Stimulated activated CD8-positive, alpha-beta memory T cell treated with anti-CD3 and anti-CD28 coated beads, Interleukin-15, amount 100 ng/mL, for 4 hours (primary cell): ENCODE results near the gene GSC2.

Experiments
- DNase-seq, 2 donors: peaks; one replicate each; pipeline ENCODE4 v3.0.0-alpha.2; 2020; ENCODE audit warnings: low read depth in 2 of 2

GSC2 gene

GRCh38 chr22:19120829-19121630 lies 29.1 kb downstream of the GSC2 start:
- DNase-seq, result no peak

- DNase-seq, result no peak
These were observed 30.1 kb downstream of the GSC2 start for GRCh38 chr22:19119949-19120348.

- no peak for DNase-seq
These were observed 31.7 kb downstream of the GSC2 start for GRCh38 chr22:19118329-19118880.

- DNase-seq, result no peak
These were observed 33.0 kb downstream of the GSC2 start for GRCh38 chr22:19117111-19117512.

- no peak for DNase-seq
These were observed 34.5 kb downstream of the GSC2 start for GRCh38 chr22:19115628-19116027.

- no peak for DNase-seq
These were observed 35.0 kb downstream of the GSC2 start for GRCh38 chr22:19114984-19115552.

- DNase-seq, result no peak
These were observed 36.7 kb downstream of the GSC2 start for GRCh38 chr22:19113429-19113828.

GRCh38 chr22:19111584-19111983 lies 38.5 kb downstream of the GSC2 start:
- no peak for DNase-seq

GRCh38 chr22:19111140-19111539 lies 39.0 kb downstream of the GSC2 start:
- DNase-seq, result no peak

- no peak for DNase-seq
These were observed 39.4 kb downstream of the GSC2 start for GRCh38 chr22:19110646-19111045.

- no peak for DNase-seq
These were observed 40.0 kb downstream of the GSC2 start for GRCh38 chr22:19110064-19110458.

GRCh38 chr22:19109198-19110063 lies 40.7 kb downstream of the GSC2 start:
- no peak for DNase-seq

- DNase-seq, result no peak
These were observed 41.3 kb downstream of the GSC2 start for GRCh38 chr22:19108807-19109197.

- DNase-seq, result no peak
These were observed 42.4 kb downstream of the GSC2 start for GRCh38 chr22:19107730-19108074.

GRCh38 chr22:19106886-19107729 lies 43.0 kb downstream of the GSC2 start:
- DNase-seq, result no peak

GRCh38 chr22:19105867-19106802 lies 44.0 kb downstream of the GSC2 start:
- DNase-seq, result no peak

- no peak for DNase-seq
These were observed 44.6 kb downstream of the GSC2 start for GRCh38 chr22:19105456-19105855.

- DNase-seq, result no peak
These were observed 45.9 kb downstream of the GSC2 start for GRCh38 chr22:19103880-19104821.

GRCh38 chr22:19098157-19098556 lies 51.9 kb downstream of the GSC2 start:
- DNase-seq, result no peak
